ENCODE results near the gene PTK7.
"Not testable (repeated sequence)": the region's sequence is repeated elsewhere in the genome, so short reads cannot be mapped to it uniquely, and the experiment has no call there.

DNA sequence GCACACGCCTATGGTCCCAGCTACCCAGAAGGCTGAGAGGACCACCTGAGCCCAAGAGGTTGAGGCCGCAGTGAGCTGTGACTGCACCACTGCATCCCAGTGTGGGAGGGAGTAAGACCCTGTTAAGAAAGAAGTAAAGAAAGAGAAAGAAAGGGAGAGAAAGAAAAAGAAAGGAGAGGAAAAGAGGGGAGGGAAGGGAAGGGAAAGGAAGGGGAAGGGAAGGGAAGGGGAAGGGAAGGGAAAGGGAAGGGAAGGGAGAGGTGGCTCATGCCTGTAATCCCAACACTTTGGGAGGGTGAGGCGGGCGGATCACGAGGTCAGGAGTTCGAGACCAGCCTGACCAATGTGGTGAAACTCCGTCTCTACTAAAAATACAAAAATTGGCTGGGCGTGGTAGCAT, 34.6 kb upstream of the PTK7 start:
- TF ChIP-seq, protein P1, sequence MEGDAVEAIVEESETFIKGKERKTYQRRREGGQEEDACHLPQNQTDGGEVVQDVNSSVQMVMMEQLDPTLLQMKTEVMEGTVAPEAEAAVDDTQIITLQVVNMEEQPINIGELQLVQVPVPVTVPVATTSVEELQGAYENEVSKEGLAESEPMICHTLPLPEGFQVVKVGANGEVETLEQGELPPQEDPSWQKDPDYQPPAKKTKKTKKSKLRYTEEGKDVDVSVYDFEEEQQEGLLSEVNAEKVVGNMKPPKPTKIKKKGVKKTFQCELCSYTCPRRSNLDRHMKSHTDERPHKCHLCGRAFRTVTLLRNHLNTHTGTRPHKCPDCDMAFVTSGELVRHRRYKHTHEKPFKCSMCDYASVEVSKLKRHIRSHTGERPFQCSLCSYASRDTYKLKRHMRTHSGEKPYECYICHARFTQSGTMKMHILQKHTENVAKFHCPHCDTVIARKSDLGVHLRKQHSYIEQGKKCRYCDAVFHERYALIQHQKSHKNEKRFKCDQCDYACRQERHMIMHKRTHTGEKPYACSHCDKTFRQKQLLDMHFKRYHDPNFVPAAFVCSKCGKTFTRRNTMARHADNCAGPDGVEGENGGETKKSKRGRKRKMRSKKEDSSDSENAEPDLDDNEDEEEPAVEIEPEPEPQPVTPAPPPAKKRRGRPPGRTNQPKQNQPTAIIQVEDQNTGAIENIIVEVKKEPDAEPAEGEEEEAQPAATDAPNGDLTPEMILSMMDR (conservative IDR thresholded peaks at IDR 0.05; ENCODE audit: low read depth in 2 of 2), result not testable (repeated sequence)
- TF ChIP-seq POLR2AphosphoS5 (IDR thresholded peaks at IDR 0.05; ENCODE audit: low read depth); EZH2 (IDR thresholded peaks at IDR 0.05; ENCODE audit: low read depth, unreplicated experiment); EZH2phosphoT487 (IDR thresholded peaks at IDR 0.05; ENCODE audit: unreplicated experiment); CREB1 (CRISPR knock-in tag; IDR thresholded peaks at IDR 0.05; ENCODE audit: low read depth); ZNF331 (CRISPR knock-in tag; IDR thresholded peaks at IDR 0.05; ENCODE audit: low read depth); STAT1 (IDR thresholded peaks at IDR 0.05; ENCODE audit: unreplicated experiment): not testable (repeated sequence)
- TF ChIP-seq, protein P2, sequence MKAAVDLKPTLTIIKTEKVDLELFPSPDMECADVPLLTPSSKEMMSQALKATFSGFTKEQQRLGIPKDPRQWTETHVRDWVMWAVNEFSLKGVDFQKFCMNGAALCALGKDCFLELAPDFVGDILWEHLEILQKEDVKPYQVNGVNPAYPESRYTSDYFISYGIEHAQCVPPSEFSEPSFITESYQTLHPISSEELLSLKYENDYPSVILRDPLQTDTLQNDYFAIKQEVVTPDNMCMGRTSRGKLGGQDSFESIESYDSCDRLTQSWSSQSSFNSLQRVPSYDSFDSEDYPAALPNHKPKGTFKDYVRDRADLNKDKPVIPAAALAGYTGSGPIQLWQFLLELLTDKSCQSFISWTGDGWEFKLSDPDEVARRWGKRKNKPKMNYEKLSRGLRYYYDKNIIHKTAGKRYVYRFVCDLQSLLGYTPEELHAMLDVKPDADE (IDR thresholded peaks at IDR 0.05), result not testable (repeated sequence)
- TF ChIP-seq, protein P3, sequence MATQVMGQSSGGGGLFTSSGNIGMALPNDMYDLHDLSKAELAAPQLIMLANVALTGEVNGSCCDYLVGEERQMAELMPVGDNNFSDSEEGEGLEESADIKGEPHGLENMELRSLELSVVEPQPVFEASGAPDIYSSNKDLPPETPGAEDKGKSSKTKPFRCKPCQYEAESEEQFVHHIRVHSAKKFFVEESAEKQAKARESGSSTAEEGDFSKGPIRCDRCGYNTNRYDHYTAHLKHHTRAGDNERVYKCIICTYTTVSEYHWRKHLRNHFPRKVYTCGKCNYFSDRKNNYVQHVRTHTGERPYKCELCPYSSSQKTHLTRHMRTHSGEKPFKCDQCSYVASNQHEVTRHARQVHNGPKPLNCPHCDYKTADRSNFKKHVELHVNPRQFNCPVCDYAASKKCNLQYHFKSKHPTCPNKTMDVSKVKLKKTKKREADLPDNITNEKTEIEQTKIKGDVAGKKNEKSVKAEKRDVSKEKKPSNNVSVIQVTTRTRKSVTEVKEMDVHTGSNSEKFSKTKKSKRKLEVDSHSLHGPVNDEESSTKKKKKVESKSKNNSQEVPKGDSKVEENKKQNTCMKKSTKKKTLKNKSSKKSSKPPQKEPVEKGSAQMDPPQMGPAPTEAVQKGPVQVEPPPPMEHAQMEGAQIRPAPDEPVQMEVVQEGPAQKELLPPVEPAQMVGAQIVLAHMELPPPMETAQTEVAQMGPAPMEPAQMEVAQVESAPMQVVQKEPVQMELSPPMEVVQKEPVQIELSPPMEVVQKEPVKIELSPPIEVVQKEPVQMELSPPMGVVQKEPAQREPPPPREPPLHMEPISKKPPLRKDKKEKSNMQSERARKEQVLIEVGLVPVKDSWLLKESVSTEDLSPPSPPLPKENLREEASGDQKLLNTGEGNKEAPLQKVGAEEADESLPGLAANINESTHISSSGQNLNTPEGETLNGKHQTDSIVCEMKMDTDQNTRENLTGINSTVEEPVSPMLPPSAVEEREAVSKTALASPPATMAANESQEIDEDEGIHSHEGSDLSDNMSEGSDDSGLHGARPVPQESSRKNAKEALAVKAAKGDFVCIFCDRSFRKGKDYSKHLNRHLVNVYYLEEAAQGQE (IDR thresholded peaks at IDR 0.05; ENCODE audit: unreplicated experiment), result not testable (repeated sequence)

All from GM23338 (cell line).